K562 (cell line): ENCODE measurements around the gene CRABP2. TPM values are rescaled to one million over a fixed set of nuclear protein-coding genes. Genes with fewer than 3 reads are reported as not detected.

ENCODE experiments used
- CHD2 ChIP-seq: IDR thresholded peaks from 2 replicates; pipeline ENCODE4 v1.6.1; 2011; ENCODE audit warnings: low read depth, low read length
- EP300 ChIP-seq: IDR thresholded peaks from 2 replicates; pipeline ENCODE4 v1.6.1; 2012; ENCODE audit warnings: low read length, improper control_type of control experiment
- JUN ChIP-seq, 2 experiments: sonication (generic) in 1 of 2; formaldehyde crosslinking in 1 of 2; IDR thresholded peaks; 2 replicates each; pipeline versions ENCODE4 v1.6.1 to v1.8.0; 2012 to 2022; ENCODE audit warnings: borderline replicate concordance in 2 of 2, mild to moderate bottlenecking in 2 of 2, improper control_type of control experiment in 1 of 2, low read depth in 1 of 2, low read length in 1 of 2, missing genetic modification reagents in 1 of 2
- MYBL2 ChIP-seq, 2 experiments: fragments of 450-650 bp in 1 of 2; sonication (generic) in 1 of 2; formaldehyde crosslinking in 1 of 2; IDR thresholded peaks; 2 replicates each; pipeline versions ENCODE4 v1.6.1 to v1.8.1; 2017 to 2022; ENCODE audit warnings: borderline replicate concordance in 1 of 2, inconsistent platforms in 1 of 2, low read depth in 1 of 2, mild to moderate bottlenecking in 1 of 2, missing genetic modification reagents in 1 of 2, moderate library complexity in 1 of 2
- NFRKB ChIP-seq: fragments of 450-650 bp; IDR thresholded peaks from 2 replicates; pipeline ENCODE4 v1.6.1; 2016; ENCODE audit warnings: low read depth
- RAD21 ChIP-seq, 2 experiments: fragments of 250-450 bp in 1 of 2; fragments of 450-650 bp in 1 of 2; sonication (Bioruptor Pico) in 1 of 2; formaldehyde crosslinking in 1 of 2; IDR thresholded peaks in 1 of 2; conservative IDR thresholded peaks in 1 of 2; 2 replicates each; pipeline versions ENCODE4 v1.4.0 to v1.8.0; 2020 to 2022; ENCODE audit warnings: mild to moderate bottlenecking in 2 of 2, moderate library complexity in 1 of 2
- SAFB ChIP-seq: fragments of 200-400 bp; formaldehyde crosslinking; IDR thresholded peaks from 2 replicates; pipeline ENCODE4 v1.6.1; 2017; ENCODE audit warnings: low read depth, low read length, borderline replicate concordance
- SMARCC2 ChIP-seq: fragments of 450-650 bp; IDR thresholded peaks from 2 replicates; pipeline ENCODE4 v1.6.1; 2017; ENCODE audit warnings: antibody characterized with exemption, moderate library complexity, mild to moderate bottlenecking, low read depth
- SMARCE1 ChIP-seq: fragments of 450-650 bp; IDR thresholded peaks from 2 replicates; pipeline ENCODE4 v1.7.1; 2016; ENCODE audit warnings: mild to moderate bottlenecking
- ZFP36 ChIP-seq: fragments of 150-350 bp; IDR thresholded peaks from 2 replicates; pipeline ENCODE4 v1.6.1; 2018; ENCODE audit warnings: low read length, low read depth; ENCODE audit not compliant: partially characterized antibody
- polyA plus RNA-seq, 8 experiments: library from polyadenylated mRNA; depleted of rRNA in 4 of 8; stranded (reverse) in 5 of 8; unstranded in 3 of 8; fragments of >200 nt; fragmentation: Nextera tagmentation in 2 of 8; fragmentation: Illumina TruSeq in 1 of 8; extraction: Ambion mirVana in 2 of 8; extraction: Trizol in 1 of 8; gene quantifications; 2 replicates each; pipeline versions ENCODE4 v1.2.1 to v1.2.3, GENCODE V29; 2011 to 2014; ENCODE audit warnings: inconsistent platforms in 1 of 8, missing spikeins in 1 of 8
- total RNA-seq, 7 experiments: library from RNA; depleted of rRNA in 6 of 7; stranded (reverse); fragments of >200 nt in 6 of 7; fragmentation: Illumina TruSeq in 2 of 7; extraction: Trizol in 2 of 7; gene quantifications; 2 replicates each; pipeline versions ENCODE4 v1.2.1 to v1.2.3, GENCODE V29; 2011 to 2021; ENCODE audit warnings: low replicate concordance in 1 of 7
- TF ChIP-seq, protein P1 (sequence below): sonication (generic); formaldehyde crosslinking; IDR thresholded peaks from 2 replicates; pipeline ENCODE4 v1.8.0; 2023; ENCODE audit warnings: missing genetic modification reagents, mild to moderate bottlenecking, borderline replicate concordance
- TF ChIP-seq, protein P2 (sequence below): fragments of 150-350 bp; conservative IDR thresholded peaks from 2 replicates; pipeline ENCODE4 v1.6.1; 2014; ENCODE audit warnings: low read length
- TF ChIP-seq, protein P3 (sequence below): fragments of 450-650 bp; conservative IDR thresholded peaks from 2 replicates; pipeline ENCODE4 v1.6.1; 2016; ENCODE audit warnings: missing genetic modification characterization, low read depth, mild to moderate bottlenecking, control low read depth, missing compliant biosample characterization
- TF ChIP-seq, protein P4 (sequence below): sonication (generic); formaldehyde crosslinking; IDR thresholded peaks from 2 replicates; pipeline ENCODE4 v1.8.0; 2022; ENCODE audit warnings: mild to moderate bottlenecking, missing genetic modification reagents

Gene CRABP2
- total and polyA plus RNA-seq, 9 of the 15 experiments (the other 6 are each of a cell fraction or from before 2014, with no cell fraction given), result 0.30 to 2.5 (median 0.82) TPM

DNA sequence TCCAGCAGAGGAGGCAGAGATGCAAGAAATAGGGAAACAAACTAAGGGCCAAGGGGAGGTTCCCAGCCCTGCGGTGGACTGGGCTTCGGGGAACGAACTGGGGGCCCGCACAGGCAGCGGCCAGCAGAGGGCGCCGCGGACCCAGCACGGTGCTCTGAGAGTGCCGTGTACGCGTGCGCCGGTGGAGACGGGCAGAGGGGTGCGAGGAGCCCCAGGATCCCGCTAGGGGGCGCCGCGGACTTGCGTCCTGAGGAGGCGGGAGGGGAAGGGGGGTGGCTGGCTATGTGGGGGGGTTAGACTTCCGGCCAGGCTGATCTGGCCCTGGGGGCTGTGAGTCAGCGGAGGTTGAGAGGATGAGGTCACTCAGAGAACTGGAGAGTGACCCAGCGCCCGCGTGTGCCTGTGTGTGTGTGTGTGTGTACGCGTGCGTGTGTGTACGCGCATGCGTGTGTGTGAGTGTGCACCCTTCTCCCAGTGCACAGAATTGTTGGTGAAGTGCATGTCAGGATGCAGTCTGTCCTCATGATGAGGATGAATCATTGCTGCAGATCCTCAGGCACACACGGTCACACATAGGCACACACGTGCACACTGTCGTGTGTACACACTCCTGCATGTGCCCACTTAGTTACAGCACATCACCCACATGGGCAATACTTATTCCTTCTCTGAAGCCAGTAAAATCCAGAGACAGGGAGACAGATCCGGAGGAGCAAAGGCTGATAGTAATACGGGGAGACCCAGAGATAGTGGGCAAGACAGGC is 45.2 kb downstream of the CRABP2 start (continued):
- TF ChIP-seq, protein P1, sequence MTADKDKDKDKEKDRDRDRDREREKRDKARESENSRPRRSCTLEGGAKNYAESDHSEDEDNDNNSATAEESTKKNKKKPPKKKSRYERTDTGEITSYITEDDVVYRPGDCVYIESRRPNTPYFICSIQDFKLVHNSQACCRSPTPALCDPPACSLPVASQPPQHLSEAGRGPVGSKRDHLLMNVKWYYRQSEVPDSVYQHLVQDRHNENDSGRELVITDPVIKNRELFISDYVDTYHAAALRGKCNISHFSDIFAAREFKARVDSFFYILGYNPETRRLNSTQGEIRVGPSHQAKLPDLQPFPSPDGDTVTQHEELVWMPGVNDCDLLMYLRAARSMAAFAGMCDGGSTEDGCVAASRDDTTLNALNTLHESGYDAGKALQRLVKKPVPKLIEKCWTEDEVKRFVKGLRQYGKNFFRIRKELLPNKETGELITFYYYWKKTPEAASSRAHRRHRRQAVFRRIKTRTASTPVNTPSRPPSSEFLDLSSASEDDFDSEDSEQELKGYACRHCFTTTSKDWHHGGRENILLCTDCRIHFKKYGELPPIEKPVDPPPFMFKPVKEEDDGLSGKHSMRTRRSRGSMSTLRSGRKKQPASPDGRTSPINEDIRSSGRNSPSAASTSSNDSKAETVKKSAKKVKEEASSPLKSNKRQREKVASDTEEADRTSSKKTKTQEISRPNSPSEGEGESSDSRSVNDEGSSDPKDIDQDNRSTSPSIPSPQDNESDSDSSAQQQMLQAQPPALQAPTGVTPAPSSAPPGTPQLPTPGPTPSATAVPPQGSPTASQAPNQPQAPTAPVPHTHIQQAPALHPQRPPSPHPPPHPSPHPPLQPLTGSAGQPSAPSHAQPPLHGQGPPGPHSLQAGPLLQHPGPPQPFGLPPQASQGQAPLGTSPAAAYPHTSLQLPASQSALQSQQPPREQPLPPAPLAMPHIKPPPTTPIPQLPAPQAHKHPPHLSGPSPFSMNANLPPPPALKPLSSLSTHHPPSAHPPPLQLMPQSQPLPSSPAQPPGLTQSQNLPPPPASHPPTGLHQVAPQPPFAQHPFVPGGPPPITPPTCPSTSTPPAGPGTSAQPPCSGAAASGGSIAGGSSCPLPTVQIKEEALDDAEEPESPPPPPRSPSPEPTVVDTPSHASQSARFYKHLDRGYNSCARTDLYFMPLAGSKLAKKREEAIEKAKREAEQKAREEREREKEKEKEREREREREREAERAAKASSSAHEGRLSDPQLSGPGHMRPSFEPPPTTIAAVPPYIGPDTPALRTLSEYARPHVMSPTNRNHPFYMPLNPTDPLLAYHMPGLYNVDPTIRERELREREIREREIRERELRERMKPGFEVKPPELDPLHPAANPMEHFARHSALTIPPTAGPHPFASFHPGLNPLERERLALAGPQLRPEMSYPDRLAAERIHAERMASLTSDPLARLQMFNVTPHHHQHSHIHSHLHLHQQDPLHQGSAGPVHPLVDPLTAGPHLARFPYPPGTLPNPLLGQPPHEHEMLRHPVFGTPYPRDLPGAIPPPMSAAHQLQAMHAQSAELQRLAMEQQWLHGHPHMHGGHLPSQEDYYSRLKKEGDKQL (CRISPR knock-in tag), result no peak
- TF ChIP-seq MYBL2 (IDR thresholded peaks at IDR 0.05; ENCODE audit: low read depth), result no peak
- no peak for TF ChIP-seq MYBL2 (CRISPR knock-in tag; IDR thresholded peaks at IDR 0.05; ENCODE audit: borderline replicate concordance)
- TF ChIP-seq ZFP36, result no peak
- no peak for TF ChIP-seq SAFB
- TF ChIP-seq SMARCE1, result peak; percentile 93
- TF ChIP-seq, protein P2, sequence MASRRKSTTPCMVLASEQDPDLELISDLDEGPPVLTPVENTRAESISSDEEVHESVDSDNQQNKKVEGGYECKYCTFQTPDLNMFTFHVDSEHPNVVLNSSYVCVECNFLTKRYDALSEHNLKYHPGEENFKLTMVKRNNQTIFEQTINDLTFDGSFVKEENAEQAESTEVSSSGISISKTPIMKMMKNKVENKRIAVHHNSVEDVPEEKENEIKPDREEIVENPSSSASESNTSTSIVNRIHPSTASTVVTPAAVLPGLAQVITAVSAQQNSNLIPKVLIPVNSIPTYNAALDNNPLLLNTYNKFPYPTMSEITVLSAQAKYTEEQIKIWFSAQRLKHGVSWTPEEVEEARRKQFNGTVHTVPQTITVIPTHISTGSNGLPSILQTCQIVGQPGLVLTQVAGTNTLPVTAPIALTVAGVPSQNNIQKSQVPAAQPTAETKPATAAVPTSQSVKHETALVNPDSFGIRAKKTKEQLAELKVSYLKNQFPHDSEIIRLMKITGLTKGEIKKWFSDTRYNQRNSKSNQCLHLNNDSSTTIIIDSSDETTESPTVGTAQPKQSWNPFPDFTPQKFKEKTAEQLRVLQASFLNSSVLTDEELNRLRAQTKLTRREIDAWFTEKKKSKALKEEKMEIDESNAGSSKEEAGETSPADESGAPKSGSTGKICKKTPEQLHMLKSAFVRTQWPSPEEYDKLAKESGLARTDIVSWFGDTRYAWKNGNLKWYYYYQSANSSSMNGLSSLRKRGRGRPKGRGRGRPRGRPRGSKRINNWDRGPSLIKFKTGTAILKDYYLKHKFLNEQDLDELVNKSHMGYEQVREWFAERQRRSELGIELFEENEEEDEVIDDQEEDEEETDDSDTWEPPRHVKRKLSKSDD, result peak; percentile 85; the same call in 1 of the 2 replicates
- peak; percentile 55; the same call in 1 of the 2 replicates for TF ChIP-seq SMARCC2
- TF ChIP-seq EP300, result peak; percentile 81
- TF ChIP-seq, protein P3, sequence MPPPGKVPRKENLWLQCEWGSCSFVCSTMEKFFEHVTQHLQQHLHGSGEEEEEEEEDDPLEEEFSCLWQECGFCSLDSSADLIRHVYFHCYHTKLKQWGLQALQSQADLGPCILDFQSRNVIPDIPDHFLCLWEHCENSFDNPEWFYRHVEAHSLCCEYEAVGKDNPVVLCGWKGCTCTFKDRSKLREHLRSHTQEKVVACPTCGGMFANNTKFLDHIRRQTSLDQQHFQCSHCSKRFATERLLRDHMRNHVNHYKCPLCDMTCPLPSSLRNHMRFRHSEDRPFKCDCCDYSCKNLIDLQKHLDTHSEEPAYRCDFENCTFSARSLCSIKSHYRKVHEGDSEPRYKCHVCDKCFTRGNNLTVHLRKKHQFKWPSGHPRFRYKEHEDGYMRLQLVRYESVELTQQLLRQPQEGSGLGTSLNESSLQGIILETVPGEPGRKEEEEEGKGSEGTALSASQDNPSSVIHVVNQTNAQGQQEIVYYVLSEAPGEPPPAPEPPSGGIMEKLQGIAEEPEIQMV (tag), result 0 out of 2 replicates have a peak, but pooled peaks have one; percentile 3
- TF ChIP-seq NFRKB, result peak; percentile 90
- TF ChIP-seq RAD21 (CRISPR knock-in tag; conservative IDR thresholded peaks at IDR 0.05 in 1 of 2, IDR thresholded peaks at IDR 0.05 in 1 of 2), result peak; percentile 92 to 95
- peak; percentile 99 for TF ChIP-seq JUN (IDR thresholded peaks at IDR 0.05; ENCODE audit: borderline replicate concordance, low read depth, low read length)
- peak; percentile 99 for TF ChIP-seq JUN (CRISPR knock-in tag; IDR thresholded peaks at IDR 0.05; ENCODE audit: borderline replicate concordance)
- TF ChIP-seq, protein P4, sequence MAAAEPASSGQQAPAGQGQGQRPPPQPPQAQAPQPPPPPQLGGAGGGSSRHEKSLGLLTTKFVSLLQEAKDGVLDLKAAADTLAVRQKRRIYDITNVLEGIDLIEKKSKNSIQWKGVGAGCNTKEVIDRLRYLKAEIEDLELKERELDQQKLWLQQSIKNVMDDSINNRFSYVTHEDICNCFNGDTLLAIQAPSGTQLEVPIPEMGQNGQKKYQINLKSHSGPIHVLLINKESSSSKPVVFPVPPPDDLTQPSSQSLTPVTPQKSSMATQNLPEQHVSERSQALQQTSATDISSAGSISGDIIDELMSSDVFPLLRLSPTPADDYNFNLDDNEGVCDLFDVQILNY (CRISPR knock-in tag), result peak; percentile 77; the same call in 1 of the 2 replicates
- TF ChIP-seq CHD2, result peak; percentile 33; the same call in 1 of the 2 replicates
